Activated T-cell treated with anti-CD3 and anti-CD28 coated beads, Interleukin-2, amount 50 U/mL, for 72 hours (primary cell): Measurements from ENCODE around the gene TENM4. TPM values are rescaled to one million over a fixed set of nuclear protein-coding genes. Genes with fewer than 3 reads are reported as not detected.
"Not testable (repeated sequence)": the region's sequence is repeated elsewhere in the genome, so short reads cannot be mapped to it uniquely, and the experiment has no call there.

ENCODE experiments used
- ATAC-seq, 2 donors: fragments of 150-1000 bp; cut with Tn5 transposase; replicated peaks in 1 of 2; 2 replicates each; pipeline ENCODE4 v1.10.0; 2021; ENCODE audit warnings: moderate library complexity in 2 of 2, mild to moderate bottlenecking in 1 of 2
- DNase-seq, 2 donors: peaks; one replicate each; pipeline ENCODE4 v3.0.0; 2021 to 2022; ENCODE audit warnings: mixed read lengths in 1 of 2
- H3K27ac Mint-ChIP-seq: one replicate; pipeline ENCODE4 v1.8.0; 2022; ENCODE audit warnings: mild to moderate bottlenecking, moderate library complexity, mixed read lengths
- H3K27me3 Mint-ChIP-seq: one replicate; pipeline ENCODE4 v1.8.0; 2022; ENCODE audit warnings: low read depth, mixed read lengths
- H3K36me3 Mint-ChIP-seq, 2 donors: one replicate each; pipeline ENCODE4 v1.8.0; 2022; ENCODE audit warnings: mixed read lengths in 2 of 2, mild to moderate bottlenecking in 1 of 2; ENCODE audit not compliant: insufficient read depth in 2 of 2
- H3K4me1 Mint-ChIP-seq: one replicate; pipeline ENCODE4 v1.8.0; 2022; ENCODE audit warnings: low read depth, mixed read lengths
- H3K4me3 Mint-ChIP-seq, 2 donors: one replicate each; pipeline ENCODE4 v1.8.0; 2022; ENCODE audit warnings: mild to moderate bottlenecking in 2 of 2, mixed read lengths in 2 of 2, moderate library complexity in 2 of 2
- H3K9me3 Mint-ChIP-seq, 2 donors: one replicate each; pipeline ENCODE4 v1.8.0; 2022; ENCODE audit warnings: mixed read lengths in 2 of 2
- total RNA-seq, 2 donors: library from RNA; stranded (reverse); gene quantifications; one replicate each; pipeline ENCODE4 v1.2.3, GENCODE V29; 2022

Gene TENM4
- total RNA-seq, 2 donors from 2014 or later = 0.21 TPM; not detected in 1

GRCh38 chr11:78633516-78634310 is 807.1 kb downstream of the TENM4 start:
- peaks cover 5 to 16% of the 10 kb centered on the region in 2 donors for H3K9me3 Mint-ChIP-seq

GRCh38 chr11:78630561-78631303 is 810.1 kb downstream of the TENM4 start:
- peaks cover 8 to 20% of the 10 kb centered on the region in 2 donors for H3K9me3 Mint-ChIP-seq
- H3K27me3 Mint-ChIP-seq = peaks cover 5% of the 10 kb centered on the region
- H3K4me3 Mint-ChIP-seq = no peak overlapping the region
- peaks cover 11 to 14% of the 10 kb centered on the region in 2 donors for H3K36me3 Mint-ChIP-seq
- ATAC-seq = no peak
- no peak for DNase-seq
- H3K4me1 Mint-ChIP-seq = peaks cover 16% of the 10 kb centered on the region
- no peak overlapping the region for H3K27ac Mint-ChIP-seq

More at GRCh38 chr11:78633516-78634310, 807.1 kb downstream of the TENM4 start:
- H3K4me1 Mint-ChIP-seq = peaks cover 35% of the 10 kb centered on the region
- H3K27ac Mint-ChIP-seq = peak overlapping the region; percentile 17
- H3K4me3 Mint-ChIP-seq = peak overlapping the region in 1 of 2 donors; percentile 20
- DNase-seq (no peak), ATAC-seq (peak; percentile 57 to 64)
- H3K36me3 Mint-ChIP-seq = peaks cover 11 to 14% of the 10 kb centered on the region in 2 donors
- no peaks in the 10 kb centered on the region for H3K27me3 Mint-ChIP-seq

GRCh38 chr11:78630155-78630554 is 810.7 kb downstream of the TENM4 start:
- H3K36me3 Mint-ChIP-seq = peaks cover 11 to 14% of the 10 kb centered on the region in 2 donors
- no peak for DNase-seq
- H3K9me3 Mint-ChIP-seq = peaks cover 8 to 19% of the 10 kb centered on the region in 2 donors
- peaks cover 5% of the 10 kb centered on the region for H3K27me3 Mint-ChIP-seq
- no peak for ATAC-seq
- H3K4me1 Mint-ChIP-seq = peaks cover 11% of the 10 kb centered on the region
- H3K4me3 Mint-ChIP-seq = no peak overlapping the region
- no peak overlapping the region for H3K27ac Mint-ChIP-seq

- H3K27me3 Mint-ChIP-seq = peaks cover 7% of the 10 kb centered on the region
- H3K4me1 Mint-ChIP-seq = no peaks in the 10 kb centered on the region
- peaks cover 0 to 6% of the 10 kb centered on the region in 2 donors for H3K36me3 Mint-ChIP-seq
- H3K9me3 Mint-ChIP-seq = peaks cover 6 to 10% of the 10 kb centered on the region in 2 donors
- DNase-seq (no peak), ATAC-seq (no peak)
- no peak overlapping the region for H3K4me3 Mint-ChIP-seq
- H3K27ac Mint-ChIP-seq = no peak overlapping the region
Measured at GRCh38 chr11:78622666-78623065, 818.2 kb downstream of the TENM4 start.

GRCh38 chr11:78620159-78620558 is 820.7 kb downstream of the TENM4 start:
- no peak overlapping the region for H3K4me3 Mint-ChIP-seq
- peaks cover 6% of the 10 kb centered on the region for H3K27me3 Mint-ChIP-seq
- no peak overlapping the region for H3K27ac Mint-ChIP-seq
- DNase-seq (no peak), ATAC-seq (no peak)
- H3K9me3 Mint-ChIP-seq = peaks cover 6 to 7% of the 10 kb centered on the region in 2 donors
- peaks cover 0 to 6% of the 10 kb centered on the region in 2 donors for H3K36me3 Mint-ChIP-seq
- no peaks in the 10 kb centered on the region for H3K4me1 Mint-ChIP-seq

GRCh38 chr11:78615724-78616123 is 825.1 kb downstream of the TENM4 start:
- Mint-ChIP-seq H3K9me3 (peaks cover 9 to 10% of the 10 kb centered on the region in 2 donors), H3K4me3 (no peak overlapping the region), H3K27me3 (peaks cover 11% of the 10 kb centered on the region), H3K4me1 (no peaks in the 10 kb centered on the region), H3K27ac (no peak overlapping the region), H3K36me3 (peaks cover 0 to 6% of the 10 kb centered on the region in 2 donors)
- ATAC-seq (no peak), DNase-seq (no peak)

- Mint-ChIP-seq H3K27me3 (peaks cover 11% of the 10 kb centered on the region), H3K9me3 (peaks cover 2 to 3% of the 10 kb centered on the region in 2 donors), H3K4me3 (no peak overlapping the region), H3K27ac (no peak overlapping the region), H3K36me3 (no peaks in the 10 kb centered on the region), H3K4me1 (no peaks in the 10 kb centered on the region)
- DNase-seq (no peak), ATAC-seq (no peak)
Measured at GRCh38 chr11:78613378-78613813, 827.4 kb downstream of the TENM4 start.

GRCh38 chr11:78612721-78613377 is 828.0 kb downstream of the TENM4 start:
- Mint-ChIP-seq H3K27me3 (peaks cover 5% of the 10 kb centered on the region), H3K9me3 (peaks cover 2 to 3% of the 10 kb centered on the region in 2 donors), H3K4me3 (no peak overlapping the region), H3K36me3 (no peaks in the 10 kb centered on the region), H3K4me1 (no peaks in the 10 kb centered on the region), H3K27ac (no peak overlapping the region)
- DNase-seq (no peak), ATAC-seq (no peak)

GRCh38 chr11:78609321-78609720 is 831.5 kb downstream of the TENM4 start:
- H3K9me3 Mint-ChIP-seq, H3K27ac Mint-ChIP-seq, DNase-seq, H3K4me1 Mint-ChIP-seq, H3K27me3 Mint-ChIP-seq, ATAC-seq, H3K4me3 Mint-ChIP-seq, H3K36me3 Mint-ChIP-seq: not testable (repeated sequence)

- ATAC-seq = no peak
- Mint-ChIP-seq H3K4me1 (no peaks in the 10 kb centered on the region), H3K27me3 (no peaks in the 10 kb centered on the region), H3K27ac (no peak overlapping the region), H3K9me3 (no peaks in the 10 kb centered on the region), H3K4me3 (no peak overlapping the region), H3K36me3 (no peaks in the 10 kb centered on the region)
- no peak for DNase-seq
Measured at GRCh38 chr11:78607696-78608095, 833.1 kb downstream of the TENM4 start.

GRCh38 chr11:78606667-78607066 is 834.2 kb downstream of the TENM4 start:
- Mint-ChIP-seq H3K27ac (no peak overlapping the region), H3K36me3 (no peaks in the 10 kb centered on the region), H3K4me1 (no peaks in the 10 kb centered on the region), H3K9me3 (no peaks in the 10 kb centered on the region), H3K27me3 (peaks cover 7% of the 10 kb centered on the region), H3K4me3 (no peak overlapping the region)
- no peak for ATAC-seq
- DNase-seq = no peak

GRCh38 chr11:78605296-78605695 is 835.5 kb downstream of the TENM4 start:
- Mint-ChIP-seq H3K27ac (no peak overlapping the region), H3K4me1 (no peaks in the 10 kb centered on the region), H3K36me3 (no peaks in the 10 kb centered on the region), H3K9me3 (no peaks in the 10 kb centered on the region), H3K27me3 (peaks cover 13% of the 10 kb centered on the region), H3K4me3 (no peak overlapping the region)
- DNase-seq = no peak
- no peak for ATAC-seq

GRCh38 chr11:78603792-78604191 is 837.0 kb downstream of the TENM4 start:
- Mint-ChIP-seq H3K36me3 (no peaks in the 10 kb centered on the region), H3K4me3 (no peak overlapping the region), H3K9me3 (no peaks in the 10 kb centered on the region), H3K27ac (no peak overlapping the region), H3K4me1 (no peaks in the 10 kb centered on the region), H3K27me3 (peaks cover 19% of the 10 kb centered on the region)
- no peak for ATAC-seq
- DNase-seq = no peak
